NT2/D1 (cell line): ENCODE measurements around the gene DNAH17.

Source experiments
- SUZ12 ChIP-seq: IDR thresholded peaks from 2 replicates; pipeline ENCODE4 v1.6.1; 2011; ENCODE audit not compliant: insufficient read length, insufficient read depth; ENCODE audit errors: extremely low read depth
- YY1 ChIP-seq: IDR thresholded peaks from 2 replicates; pipeline ENCODE4 v1.6.1; 2011; ENCODE audit not compliant: insufficient read length, insufficient read depth
- ZNF274 ChIP-seq: IDR thresholded peaks from 2 replicates; pipeline ENCODE4 v1.6.1; 2011; ENCODE audit warnings: mild to moderate bottlenecking, low read depth, low read length

DNA sequence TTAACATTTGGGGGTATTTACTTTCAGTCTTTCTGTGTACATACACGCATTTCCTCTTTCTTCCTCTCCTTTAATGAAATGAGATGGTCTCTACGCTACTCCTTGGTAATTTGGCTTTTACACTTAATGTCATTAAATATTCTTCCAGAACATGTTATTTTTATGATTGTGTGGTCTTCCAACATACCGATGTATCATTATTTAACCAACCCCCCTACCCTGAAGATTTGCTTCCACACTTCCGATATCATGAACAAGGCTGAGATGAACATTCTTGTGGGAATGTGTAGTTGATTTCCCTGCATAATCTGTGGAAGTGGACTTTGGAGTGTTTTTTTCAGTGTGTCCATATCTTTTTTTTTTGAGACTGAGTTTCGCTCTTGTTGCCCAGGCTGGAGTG, 201.0 kb downstream of the DNAH17 start:
- TF ChIP-seq SUZ12 (no peak), ZNF274 (no peak), YY1 (no peak)
